HG03175 (cell line): ENCODE results near the gene CHTF18.

ENCODE experiments used
- ATAC-seq: cut with Tn5 transposase; IDR thresholded peaks from one replicate; pipeline ENCODE4 v1.9.1; 2021; ENCODE audit warnings: mild to moderate bottlenecking, moderate library complexity; ENCODE audit not compliant: unreplicated experiment

Gene CHTF18

DNA sequence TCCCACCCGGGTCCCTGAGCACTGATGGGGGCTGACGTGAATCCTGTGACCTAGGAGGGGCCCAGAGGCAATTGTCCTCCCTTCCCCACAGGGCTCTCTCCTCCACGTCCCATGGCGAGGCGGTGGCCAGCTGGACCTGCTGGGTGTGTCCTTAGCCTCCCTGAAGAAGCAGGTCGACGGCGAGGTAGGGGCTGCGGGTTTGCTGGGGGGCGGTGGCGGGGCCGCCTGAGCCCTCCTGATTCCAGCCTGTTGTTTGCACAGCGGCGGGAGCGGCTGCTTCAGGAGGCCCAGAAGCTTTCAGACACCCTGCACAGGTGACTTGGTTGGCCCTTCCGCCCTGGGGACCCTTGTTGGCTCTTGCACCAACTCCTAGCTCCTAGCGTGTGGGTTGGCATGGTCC is 1.7 kb downstream of the CHTF18 start:
- ATAC-seq = no peak

DNA sequence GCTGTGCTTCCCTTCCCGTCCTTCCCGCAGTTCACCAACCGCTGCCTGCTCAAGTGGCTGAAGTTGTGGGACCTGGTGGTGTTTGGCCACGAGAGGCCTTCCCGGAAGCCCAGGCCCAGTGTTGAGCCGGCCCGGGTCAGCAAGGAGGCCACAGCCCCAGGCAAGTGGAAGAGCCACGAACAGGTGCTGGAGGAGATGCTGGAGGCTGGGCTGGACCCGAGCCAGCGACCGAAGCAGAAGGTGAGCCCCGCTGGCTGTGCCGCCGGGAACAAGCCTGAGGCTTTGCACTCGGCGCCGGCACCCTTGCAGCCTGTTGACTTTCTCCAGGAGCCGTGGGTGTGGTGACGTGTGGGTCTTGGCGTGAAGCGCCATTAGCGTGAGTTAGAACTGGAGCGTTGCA is 2.7 kb downstream of the CHTF18 start:
- ATAC-seq = no peak

DNA sequence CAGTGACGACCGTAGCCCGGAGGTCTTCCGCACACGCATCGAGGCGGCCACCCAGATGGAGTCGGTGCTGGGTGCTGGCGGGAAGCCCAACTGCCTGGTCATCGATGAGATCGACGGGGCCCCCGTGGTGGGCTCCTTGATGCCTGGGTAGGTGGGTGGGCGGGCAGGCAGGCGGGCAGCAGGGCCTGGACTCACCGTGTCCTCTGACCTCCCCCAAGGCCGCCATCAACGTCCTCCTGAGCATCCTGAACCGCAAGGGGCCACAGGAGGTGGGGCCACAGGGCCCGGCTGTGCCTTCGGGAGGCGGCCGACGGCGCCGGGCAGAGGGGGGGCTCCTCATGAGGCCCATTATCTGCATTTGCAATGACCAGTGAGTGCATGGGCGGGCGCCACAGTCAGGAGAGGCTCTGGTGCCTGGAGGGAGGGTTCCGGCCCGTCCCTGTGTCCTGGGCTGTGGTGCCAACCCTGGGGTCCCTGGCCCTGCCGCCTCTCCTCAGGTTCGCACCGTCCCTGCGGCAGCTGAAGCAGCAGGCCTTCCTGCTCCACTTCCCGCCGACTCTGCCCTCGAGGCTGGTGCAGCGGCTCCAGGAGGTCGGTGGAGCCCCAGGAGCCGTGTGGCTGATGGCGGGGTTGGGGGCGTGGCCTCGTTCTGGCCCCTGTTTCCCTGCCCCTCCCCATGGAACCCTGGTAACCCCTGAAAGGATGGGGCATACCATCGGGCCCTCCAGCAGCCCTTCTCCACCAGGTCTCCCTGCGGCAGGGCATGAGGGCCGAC is 4.0 kb downstream of the CHTF18 start:
- ATAC-seq = no peak

DNA sequence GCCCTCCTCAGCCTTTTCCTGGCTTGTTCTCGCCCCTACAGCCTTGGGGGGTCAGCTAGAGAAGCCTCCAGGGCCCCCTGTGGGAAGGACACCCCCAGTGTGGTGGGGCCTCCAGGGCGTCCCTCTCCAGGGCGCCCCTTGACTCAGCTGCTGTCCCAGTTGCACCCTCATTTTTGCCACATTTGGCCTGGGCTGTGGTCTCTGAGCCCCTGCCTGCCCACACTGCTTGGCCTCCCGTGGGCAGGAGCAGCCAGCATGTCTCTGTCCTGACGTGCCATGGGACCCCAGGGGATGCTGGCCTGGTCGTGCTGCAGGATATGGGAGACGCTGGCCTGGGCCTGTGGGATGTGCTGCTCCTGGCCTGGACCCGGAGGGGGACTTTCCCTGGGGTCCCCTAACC is 5.0 kb downstream of the CHTF18 start:
- no peak for ATAC-seq

DNA sequence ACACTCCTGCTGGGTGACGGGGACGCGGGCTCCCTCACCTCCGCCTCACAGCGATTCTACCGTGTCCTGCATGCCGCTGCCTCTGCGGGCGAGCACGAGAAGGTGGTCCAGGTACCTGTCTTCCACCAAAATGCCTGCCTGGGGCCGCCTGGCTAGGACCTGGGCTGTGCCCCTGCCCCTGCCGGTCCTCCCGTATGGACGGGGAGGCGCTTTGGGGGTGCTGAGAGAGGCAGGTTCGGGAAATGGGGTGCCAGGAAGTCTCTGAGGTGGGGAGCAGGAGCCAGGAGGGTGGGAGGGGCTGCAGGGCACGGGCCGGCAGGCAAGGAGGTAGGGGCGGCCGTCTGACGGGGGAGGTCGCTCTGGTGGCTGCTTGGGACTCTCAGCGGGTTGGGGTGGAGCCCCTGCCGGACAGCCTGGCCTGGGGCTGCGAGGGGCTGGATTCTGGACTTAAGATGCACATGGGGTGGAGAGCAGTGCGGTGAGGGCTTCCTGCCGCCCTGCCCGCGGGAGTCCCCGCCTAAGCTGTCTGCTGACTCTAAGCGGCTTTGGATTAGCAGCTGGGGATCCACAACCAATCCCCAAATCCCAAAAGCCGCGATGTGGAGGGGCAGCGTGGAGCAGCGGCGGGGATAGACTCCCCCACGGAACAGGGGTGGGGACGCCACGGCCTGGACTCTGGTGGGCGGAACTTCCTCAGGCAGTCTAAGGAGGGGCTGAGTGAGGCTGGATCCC is 5.8 kb downstream of the CHTF18 start:
- ATAC-seq = no peak

DNA sequence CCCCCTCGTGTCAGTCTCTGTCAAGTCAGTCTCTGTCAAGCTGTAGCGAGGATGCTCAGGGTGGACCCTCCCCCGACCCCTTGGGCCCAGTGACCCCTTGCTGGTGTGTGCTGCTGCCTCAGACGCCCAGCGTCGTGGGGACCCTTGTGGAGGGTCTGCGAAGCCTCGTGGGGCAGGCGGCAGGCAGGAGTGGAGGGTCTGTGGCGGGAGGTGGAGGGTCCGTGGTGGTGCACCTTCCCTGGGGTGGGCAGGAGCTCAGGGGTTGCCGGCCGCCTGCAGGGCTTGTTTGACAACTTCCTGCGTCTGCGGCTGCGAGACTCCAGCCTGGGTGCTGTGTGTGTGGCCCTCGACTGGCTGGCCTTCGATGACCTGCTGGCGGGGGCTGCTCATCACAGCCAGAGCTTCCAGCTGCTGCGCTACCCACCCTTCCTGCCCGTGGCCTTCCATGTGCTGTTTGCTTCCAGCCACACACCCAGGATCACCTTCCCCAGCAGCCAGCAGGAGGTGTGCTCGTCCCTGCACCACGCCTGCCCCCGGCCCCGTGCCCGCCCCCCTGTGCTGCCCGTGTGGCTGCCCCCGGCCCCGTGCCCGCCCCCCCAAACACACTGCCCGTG is 6.5 kb downstream of the CHTF18 start:
- ATAC-seq = no peak

DNA sequence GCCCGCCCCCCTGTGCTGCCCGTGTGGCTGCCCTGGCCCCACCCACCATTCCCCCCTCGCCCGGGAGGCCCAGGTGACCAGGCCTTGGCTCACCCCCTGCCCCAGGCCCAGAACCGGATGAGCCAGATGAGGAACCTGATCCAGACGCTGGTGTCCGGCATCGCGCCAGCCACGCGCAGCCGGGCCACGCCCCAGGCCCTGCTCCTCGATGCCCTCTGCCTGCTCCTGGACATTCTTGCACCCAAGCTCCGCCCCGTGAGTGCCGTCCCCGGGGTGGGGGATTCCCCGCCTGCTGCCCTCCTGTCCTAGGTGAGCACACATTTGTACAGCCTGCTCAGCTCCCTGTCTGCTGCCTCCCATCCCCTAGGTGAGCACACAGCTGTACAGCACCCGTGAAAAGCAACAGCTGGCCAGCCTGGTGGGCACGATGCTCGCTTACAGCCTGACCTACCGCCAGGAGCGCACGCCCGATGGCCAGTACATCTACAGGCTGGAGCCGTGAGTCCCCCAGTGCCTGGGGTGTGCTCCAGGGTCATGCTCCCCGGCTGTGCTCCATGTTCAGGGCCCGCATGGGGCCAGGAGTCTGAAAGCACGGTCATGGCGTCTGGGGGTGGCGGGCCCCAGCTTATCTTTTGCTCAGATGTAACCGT is 7.3 kb downstream of the CHTF18 start:
- no peak for ATAC-seq

DNA sequence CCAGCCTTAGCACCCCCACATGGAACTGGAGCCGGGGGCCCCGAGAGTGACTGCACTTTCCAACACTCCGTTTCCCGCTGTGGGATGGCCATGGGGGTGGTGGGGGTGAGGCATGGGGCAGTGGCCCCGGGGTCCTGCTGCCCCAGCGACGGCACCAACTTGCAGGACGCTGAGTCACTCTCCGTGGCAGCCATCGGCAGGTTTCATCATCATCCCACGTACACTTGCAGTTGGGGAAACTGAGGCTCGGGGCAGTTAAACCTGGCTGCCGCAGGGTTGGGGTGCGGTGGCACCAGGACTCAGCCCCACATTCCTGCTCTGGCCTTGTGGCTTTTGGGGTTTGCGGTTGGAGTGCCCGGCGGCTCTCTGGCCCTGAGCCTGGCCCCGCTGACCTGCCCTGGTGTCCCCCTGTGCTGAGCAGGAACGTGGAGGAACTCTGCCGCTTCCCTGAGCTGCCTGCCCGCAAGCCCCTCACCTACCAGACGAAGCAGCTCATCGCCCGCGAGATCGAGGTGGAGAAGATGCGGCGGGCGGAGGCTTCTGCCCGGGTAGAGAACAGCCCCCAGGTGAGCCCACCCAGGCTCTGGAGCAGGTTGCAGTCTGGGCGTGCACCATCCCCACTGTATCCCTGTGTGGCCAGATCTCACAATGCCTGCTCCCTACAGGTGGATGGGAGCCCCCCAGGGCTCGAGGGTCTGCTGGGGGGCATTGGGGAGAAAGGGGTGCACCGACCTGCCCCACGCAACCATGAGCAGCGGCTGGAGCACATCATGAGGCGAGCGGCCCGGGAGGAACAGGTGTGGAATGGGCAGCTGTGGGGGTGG is 8.1 kb downstream of the CHTF18 start:
- no peak for ATAC-seq

DNA sequence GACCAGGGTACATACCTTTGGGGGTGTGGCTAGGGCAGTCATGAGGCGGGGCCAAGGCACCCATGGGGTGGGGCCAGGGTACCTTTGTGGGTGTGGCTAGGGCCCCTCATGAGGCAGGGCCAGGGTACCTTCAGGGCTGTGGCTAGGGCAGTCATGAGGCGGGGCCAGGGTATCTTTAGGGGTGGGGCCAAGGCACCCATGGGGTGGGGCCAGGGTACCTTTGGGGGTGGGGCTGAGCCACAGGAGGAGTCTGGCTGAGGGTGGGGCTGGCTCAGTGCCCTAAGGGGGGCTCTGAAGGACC is 8.7 kb downstream of the CHTF18 start:
- ATAC-seq = no peak

DNA sequence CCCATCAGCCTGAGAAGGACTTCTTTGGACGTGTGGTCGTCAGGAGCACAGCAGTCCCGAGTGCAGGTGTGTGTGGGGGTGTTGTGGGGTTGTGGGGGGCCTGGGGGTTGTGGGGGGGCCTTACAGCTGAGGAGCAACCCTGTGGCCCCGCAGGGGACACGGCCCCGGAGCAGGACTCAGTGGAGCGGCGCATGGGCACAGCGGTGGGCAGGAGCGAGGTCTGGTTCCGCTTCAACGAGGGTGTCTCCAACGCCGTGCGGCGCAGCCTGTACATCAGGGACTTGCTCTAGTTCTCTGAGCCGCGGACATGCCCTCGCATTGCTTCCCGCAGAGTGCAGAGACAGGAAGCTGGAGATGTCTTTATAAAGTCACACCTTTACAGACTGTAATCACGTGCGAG is 9.3 kb downstream of the CHTF18 start:
- no peak for ATAC-seq

DNA sequence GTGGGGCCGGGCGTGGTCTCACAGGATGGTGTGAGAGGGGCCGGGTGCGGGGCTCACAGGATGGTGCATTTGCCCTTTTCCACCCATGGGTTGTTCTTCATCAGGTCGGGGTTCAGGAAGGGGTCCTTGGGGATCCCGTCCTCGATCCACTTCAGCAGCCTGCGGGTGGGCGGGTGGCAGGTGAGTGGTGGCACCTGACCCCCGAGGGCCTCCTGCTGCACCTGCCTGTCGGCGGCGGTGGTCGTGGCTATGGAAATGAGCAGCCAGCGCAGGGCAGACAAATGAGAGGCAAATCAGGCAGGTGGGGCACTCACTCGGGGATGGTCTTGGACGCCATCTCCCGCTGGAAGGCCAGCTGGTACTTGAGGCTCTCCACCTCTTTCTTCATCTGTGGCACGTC is 10.2 kb downstream of the CHTF18 start:
- no peak for ATAC-seq

DNA sequence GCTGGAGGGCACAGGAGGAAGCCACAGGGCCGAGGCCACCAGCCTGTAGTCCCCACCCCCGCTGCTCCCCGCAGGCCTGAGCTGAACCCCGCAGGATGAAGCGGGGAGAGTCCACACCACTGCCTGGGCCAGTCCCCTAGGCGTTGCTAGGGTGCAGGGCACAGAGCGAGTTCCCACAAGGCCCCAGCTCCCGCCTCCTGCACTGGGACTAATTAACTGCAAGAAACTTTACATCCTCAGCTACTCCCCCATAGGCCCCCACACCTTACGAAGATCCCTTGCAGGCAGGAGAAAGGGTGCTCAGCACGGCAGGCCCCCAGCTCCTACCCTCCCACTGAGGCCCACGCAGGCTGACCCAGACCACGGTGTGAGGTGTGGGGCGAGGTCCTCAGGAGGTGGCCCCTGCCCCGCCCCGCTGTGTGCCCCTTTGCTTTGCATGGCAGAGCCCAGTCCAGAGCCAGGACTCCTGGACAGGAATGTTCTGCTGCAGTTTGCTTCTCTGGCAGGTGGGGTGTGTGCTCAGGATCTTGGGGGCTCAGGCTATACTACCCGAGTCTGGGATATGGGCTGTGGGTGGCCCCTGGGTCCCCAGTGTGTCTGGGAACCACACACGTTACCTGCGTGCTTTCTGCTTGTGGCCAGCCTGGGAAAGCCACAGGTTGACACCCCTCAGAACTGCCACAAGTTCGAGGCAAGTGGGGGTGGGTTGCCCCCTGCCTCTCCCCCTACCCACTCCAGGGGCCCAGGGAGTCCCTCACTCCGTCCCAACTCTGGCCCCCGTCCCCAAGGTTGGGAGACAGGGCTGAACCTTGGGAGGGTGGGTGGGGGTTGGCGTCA is 10.9 kb downstream of the CHTF18 start:
- no peak for ATAC-seq

DNA sequence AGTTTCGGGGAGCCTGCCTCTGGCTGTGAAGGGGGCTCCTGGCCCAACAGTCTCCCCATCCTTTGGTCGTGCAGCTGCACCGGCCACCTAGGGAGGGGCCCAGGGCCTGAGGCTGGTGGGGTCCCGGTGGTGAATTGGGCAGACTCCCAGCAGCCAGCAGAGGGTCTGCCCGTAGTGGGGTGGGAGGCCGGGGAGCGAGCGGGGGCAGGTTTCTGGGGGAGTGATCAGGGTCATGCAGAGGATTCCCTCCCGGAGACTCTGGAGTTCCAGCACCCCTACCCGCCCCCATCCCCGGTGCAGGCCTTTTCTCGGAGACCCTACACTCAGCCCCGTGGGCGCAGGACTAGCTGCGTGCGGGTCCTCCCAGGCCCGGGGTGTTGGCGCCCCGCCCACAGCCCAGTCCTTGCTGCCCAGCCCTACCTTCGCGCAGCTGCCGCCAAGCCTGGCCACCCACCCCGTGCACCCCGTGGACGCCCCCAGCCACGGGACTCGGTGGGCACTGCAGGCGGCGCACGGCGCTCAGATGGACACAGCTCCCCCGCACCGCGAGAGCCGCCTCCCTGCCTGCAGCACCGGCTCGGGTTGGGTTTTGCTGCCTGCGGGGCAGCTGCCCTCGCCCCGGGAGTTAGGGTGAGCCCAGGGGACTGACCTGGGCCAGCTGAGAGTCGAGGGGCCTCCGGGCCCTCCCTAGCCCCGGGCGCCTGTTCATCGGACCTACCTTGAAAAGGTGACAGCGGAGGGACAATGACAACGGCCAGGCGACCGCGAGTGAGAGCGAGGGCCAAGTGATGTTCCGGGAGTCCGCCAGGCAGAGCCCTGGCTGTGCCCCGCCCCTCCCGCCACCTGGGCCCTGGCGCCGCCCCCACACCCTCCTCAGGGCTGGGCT is 11.8 kb downstream of the CHTF18 start, which contains the start of gene GNG13:
GNG13 (minus strand) TSS at position 787 of the 886 bp plus-strand sequence. CDS start 1,657 bp downstream, outside the sequence.
- ATAC-seq = no peak

DNA sequence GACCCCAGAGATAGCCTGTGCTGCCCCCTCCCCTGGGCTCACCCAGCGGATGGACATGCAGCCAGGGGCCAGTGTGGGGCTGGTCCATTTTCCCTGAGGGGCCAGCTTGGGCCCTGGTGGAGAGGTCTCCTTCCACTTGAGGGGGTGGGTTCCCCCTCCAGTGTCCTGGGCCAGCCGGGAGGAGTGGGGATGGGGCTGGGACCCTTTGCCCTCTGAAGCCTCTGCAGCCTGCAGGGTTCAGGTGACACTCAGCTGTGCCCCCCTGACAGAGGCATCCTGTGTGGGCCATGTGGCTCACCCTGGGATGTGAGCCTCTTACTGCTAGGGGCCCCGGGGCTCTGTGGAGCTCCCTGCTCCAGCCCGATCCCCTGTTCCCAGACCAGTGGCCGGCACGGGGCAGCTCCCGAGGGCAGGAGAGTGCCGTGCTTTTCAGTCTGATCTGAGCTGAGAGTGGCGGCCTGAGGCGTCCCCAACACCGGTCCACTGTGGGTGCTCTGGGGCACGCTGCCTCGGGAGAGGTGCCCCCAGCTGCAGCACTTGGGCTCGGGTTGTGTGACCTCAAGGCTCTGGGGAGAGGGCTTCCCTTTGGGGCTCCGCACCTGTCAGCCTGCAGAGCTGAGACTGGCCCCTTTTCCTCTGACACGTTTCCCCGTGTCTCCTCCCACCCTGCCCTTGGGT is 12.6 kb downstream of the CHTF18 start:
- no peak for ATAC-seq

DNA sequence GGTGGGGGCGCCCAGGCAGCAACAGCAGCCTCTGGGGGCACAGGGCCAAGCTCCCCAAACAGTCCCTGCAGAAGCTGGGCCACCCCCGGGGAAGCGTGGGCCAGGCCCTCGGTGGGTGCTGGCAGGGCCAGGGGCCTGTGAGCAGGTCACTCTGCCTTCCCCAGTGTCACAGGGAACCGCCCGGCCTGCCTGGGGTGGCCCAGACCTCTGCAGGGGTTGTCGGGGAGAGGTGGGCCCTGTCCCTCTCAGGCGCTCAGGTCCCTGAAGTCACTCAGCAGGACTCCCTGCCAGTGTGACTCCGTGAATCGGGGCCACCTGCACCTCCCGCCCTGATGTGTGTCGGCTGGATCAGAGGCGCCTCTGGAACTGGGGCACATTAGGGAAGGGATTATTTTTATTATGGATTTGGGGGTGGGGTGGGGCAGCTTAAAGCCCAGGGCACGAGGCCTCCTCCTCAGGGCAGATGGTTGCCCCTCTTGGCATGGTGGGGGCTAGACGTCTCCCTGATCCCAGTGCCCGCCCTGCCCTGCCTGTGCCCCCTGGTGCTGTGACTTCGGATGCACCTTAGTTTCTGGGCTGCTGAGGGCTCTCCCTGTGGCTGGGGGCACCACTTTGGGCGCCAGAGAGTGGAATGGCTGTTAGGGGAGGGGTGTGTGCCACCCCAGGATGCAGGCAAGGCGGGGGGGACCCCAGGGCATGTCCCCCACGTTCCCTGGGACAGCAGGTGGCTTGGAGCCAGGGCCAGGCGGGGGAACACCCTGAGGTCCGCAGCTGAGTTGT is 13.4 kb downstream of the CHTF18 start:
- no peak for ATAC-seq

DNA sequence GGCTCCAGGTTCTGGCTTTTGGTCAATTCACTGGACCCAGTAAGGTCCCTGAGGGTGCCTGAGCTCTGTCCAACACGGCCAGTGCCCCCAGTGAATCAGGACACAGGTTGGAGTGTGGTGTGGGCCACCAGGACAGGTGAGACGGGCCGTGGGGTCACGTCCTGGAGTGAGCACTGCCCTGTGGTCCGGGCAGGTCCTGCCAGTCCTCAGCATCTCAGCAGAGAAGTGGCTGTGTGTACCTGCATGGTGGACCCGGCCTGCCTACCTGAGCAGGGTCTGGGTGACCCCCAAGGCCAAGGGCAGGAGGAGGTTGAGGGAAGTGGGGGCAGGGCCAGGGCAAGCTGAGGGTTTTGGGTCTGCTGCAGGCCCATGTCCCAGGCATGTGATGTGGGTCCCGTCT is 14.0 kb downstream of the CHTF18 start:
- no peak for ATAC-seq

DNA sequence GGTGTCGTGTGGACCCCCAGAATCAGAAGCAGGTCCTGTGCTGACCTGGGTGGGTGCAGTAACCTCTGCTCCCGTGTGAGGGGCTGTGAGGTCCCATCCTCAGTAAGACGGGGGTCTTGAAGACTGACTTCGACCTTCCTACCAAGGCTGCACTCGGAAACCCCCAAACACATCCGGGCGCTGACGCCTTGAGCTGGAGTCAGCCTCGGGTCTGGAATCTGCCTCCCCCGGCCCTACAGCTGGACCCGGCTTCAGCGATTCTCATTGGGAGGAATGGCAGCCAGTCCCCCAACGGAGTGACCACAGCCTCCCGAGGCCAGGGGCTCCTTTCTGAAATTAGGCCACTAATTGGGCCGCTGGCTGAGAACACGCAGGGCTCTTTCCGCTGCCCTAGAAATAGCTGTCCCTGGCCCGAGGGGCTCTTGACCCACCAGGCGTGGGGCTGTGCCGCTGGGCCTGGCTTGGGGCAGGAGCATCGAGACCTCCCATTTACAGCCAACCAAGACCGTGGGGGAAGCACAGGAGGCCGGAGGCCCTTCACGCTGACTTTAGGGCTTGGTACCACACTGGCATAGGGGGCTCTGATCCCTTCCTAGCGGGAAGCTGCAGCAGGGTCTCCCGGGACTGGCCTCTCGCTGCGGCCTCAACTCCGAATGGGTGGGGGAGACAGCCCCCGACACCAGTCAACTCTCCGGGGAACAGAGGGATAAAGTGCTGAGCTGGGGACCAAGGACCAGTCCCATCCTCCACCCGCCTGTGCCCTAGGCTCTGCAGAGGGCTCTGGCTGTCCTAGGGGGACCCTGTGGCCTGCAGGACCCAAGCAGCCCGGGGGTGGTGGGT is 14.7 kb downstream of the CHTF18 start:
- no peak for ATAC-seq
